Stimulated activated CD4-positive, alpha-beta T cell treated with anti-CD3 and anti-CD28 coated beads, Interleukin-2, amount 100 ng/mL, for 48 hours (primary cell): ENCODE data around the gene MRM1.

Experiments
- DNase-seq, 2 donors: peaks; one replicate each; pipeline ENCODE4 v3.0.0-alpha.2; 2020

Gene MRM1, protein sequence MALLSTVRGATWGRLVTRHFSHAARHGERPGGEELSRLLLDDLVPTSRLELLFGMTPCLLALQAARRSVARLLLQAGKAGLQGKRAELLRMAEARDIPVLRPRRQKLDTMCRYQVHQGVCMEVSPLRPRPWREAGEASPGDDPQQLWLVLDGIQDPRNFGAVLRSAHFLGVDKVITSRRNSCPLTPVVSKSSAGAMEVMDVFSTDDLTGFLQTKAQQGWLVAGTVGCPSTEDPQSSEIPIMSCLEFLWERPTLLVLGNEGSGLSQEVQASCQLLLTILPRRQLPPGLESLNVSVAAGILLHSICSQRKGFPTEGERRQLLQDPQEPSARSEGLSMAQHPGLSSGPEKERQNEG

DNA sequence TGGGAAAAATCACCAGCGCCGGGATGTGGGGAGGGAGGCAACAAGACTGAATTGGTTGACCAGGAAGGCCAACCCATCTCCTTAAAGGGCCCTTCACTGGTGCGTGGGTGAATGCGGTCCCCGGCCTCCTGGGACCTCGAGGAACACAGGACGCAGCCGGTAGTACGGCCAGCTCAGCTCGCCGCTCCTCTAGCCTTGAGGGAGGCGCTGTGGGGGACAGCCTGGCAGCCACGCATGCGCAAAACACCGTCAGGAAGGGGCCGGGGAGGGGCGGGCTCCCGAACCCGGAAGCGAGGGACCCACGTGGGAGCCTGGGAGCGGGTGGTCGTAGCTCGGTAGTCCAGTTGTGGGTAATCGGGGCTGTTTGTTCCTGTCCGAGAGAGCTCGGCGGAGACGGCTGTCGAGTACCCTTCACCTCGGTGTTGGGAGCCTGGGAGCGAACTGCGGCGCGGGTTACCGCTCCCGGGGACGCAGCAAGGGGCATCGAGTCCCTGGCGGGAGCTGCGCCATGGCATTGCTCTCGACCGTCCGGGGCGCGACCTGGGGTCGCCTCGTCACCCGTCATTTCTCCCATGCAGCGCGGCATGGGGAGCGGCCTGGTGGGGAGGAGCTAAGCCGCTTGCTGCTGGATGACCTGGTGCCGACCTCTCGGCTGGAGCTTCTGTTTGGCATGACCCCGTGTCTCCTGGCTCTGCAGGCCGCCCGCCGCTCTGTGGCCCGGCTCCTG, at the start of gene MRM1:
Gene MRM1, plus strand, starts transcription at position 281 of the 727 bp plus-strand sequence. Its CDS starts 228 bp downstream, at position 509.
- peak; percentile 88 to 90 for DNase-seq

DNA sequence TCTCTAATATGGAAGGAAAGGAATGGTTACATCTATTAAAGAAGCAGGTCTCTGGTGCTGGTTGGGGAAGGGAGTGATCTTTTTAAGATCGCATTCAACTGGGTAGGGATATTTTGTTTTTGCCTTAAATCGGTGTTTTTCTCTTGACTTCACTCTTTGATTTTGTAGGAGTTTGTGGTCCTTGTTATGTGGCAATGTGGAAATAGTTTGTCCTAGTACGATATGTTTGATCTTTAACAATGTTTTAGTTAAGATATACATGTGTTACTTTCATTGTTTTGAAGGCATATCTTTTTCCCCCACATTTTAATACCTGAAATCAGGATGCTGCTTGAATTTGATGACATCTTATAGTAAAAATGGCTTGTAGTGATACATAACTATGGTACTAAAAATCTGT, 47.9 kb upstream of the MRM1 start:
- DNase-seq: no peak

DNA sequence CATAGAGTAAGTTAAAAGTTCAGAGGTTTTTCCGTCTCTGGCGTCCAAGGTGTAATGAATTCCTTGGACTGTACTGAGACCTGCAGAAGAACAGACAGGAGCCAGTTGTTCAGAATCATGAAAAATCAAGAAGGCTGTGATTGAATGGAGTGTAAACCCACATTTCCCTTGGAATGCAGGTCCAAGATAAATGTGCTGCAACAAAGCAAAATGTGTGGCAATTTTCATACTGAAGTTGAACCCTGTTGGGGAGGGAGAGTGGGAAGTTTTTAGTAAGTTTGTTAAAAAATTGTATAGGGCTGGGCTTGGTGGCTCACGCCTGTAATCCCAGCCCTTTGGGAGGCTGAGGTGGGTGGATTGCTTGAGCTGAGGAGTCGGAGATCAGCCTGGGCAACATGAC, 35.3 kb upstream of the MRM1 start:
- DNase-seq: no peak

DNA sequence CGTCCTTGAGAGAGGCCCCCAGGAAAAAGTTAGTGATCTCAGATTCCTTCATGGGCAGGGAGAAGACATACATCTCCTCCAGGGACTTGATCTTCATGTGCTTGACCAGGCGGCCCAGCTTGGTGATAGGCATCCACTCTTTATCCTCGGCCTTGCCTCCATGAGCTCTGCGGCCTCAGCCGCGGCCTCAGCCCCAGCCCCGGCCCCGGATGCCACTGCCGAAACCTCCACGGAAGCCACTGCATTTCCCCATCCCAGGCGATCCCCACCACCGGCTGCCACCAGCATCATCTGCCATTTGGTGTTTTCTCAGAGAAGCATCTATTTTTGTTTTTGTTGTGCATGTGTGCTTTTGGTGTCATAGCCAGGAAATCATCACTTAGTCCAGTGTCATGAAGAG, 26.4 kb upstream of the MRM1 start:
- DNase-seq: no peak

DNA sequence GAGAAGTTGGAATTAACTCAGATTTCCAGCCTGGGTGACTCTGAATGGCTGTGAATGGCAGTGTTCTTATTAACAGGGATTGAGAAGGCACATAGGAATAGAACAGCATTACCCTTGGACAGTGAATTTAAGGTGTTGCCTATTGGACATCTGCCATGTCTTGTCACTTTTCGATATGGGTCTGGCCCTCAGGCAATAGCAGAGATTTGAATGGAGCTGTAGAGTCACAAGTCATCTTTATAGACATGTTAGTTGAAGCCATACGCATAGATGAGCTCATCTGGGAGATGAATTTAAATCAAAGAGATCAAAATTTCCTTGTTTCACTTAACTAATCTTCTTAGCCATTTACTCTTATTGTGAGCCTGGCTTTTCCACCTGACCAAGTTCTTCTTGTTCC, 24.6 kb upstream of the MRM1 start:
- DNase-seq: no peak

DNA sequence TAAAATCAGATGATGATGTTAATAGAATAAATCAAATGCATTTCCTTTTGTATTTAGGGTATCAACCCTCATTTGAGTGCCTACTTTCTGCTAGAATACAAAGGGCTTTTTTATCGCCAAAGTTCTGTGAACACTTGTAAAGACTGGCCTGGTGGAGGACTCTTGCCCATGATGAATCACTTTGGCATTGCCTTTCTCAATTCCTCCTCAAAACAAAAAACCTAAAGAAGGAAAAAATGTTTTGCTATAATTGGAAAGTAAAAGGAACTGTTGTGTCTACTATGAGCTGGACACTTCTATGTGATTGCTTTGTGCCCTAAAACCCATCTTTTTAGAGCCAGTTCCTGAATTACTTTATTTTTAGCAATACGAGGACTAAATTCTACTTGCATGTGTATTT, 22.7 kb upstream of the MRM1 start:
- no peak for DNase-seq

DNA sequence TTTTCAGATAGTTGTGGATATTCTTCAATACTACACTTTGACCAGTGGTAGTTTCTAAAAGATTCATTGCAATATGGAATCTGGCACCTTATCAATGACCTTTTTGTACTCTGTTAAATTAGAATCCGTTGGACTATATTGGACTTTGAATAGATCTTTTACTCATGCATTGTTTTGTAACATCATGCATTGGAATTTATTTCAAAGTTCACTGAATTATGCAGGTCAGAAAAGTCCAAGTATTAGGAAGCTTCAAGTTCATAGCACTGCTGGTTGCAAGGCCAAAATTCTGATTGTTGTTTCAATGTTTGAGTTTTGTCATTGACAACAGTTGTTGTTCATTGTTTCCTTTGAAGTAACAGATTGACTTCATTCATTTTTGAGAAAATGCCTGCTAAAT, 17.6 kb upstream of the MRM1 start:
- no peak for DNase-seq

DNA sequence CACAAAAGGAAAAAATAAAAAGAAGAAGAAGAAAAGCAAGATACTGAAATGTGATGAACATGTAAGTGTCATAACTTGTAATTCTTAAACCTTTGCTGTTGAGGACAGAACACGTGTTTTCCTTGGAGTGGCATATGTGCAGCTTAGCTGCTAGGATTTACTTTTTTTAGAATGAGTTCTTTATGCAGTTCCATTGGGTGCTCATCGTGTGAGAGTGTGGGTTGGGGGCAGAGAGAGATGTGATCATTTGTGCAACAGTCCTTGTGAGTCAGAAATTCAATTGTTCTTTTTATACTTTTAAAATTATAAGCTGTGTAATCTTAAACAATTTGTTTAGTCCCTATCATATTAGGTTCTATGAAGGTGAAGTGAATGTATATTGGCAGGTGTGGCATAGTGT, 15.2 kb upstream of the MRM1 start:
- DNase-seq: no peak

DNA sequence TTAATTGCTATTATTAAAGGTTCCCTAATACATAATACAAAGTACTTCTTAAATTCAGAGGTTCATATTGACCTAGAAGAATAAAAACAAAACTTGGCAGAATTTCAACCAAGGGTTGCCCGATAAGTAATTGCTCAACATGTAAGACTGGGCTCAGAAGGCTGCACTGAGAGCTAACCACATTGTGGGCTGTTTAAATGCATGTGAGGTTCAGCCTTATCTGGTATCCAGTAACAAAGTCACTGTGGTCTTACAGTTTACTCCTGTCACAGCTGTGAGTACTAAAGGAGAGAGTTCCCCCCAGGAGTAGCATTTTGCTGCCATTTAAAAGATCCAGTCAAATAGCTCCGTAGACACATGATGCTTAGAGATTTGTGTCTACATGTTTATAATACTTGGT, 11.3 kb upstream of the MRM1 start:
- DNase-seq: no peak

DNA sequence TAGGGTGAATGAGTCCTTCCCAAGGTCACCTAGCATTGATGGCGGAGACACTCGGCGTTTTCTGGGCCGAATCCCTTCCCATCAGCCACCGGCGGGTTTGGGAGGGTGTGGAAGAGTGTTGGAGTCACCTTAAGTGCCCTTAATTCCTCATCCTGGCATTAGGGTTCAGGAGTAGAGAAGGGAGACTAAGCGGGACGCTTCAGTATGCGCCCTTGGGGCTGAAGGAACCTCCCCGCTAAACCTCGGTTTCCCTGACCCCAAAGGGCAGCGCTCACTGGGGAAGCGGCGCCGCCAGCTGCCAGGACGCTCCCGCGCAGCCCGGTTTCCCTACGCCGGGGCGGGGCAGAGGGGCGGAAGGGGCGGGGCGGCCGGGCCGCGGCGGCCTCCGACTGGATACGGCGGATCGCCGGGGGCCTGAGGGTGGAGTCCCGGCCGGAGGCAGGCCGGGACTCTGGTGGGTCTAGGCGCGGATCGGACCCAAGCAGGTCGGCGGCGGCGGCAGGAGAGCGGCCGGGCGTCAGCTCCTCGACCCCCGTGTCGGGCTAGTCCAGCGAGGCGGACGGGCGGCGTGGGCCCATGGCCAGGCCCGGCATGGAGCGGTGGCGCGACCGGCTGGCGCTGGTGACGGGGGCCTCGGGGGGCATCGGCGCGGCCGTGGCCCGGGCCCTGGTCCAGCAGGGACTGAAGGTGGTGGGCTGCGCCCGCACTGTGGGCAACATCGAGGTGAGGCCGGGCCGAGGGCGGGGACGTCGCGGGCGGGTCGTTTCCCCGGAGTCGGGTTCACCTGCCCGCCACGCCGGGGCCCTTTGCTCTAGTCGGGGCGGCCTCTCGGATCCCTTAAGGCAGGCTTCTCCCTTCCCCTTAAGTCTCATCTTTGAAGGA, 9.7 kb upstream of the MRM1 start, which contains the start of gene DHRS11:
Gene DHRS11, plus strand, starts transcription at position 446 of the 882 bp plus-strand sequence. Its CDS starts 131 bp downstream, at position 577.
- peak; percentile 79 to 83 for DNase-seq

DNA sequence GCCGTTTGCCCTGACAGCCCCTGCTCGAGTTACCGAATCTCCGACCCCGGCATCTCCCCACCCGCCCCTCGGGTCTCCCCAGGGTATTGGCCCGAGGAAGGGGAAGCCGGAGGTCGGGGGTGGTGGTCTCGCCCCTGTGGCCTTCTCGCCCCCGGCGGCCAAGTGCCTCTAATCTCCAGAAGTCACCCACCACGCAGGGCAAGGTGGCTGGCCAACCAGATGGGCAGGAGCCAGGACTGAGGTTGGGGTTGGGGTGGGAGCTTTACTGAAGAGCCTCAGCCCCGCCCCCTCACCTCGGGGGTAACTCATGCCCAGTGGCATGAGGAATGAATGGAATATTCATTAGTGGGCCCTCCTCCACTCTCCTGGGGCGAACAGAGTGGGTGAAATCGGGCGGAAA, 9.1 kb upstream of the MRM1 start:
- DNase-seq: peak in 1 of 2 donors; percentile 6

DNA sequence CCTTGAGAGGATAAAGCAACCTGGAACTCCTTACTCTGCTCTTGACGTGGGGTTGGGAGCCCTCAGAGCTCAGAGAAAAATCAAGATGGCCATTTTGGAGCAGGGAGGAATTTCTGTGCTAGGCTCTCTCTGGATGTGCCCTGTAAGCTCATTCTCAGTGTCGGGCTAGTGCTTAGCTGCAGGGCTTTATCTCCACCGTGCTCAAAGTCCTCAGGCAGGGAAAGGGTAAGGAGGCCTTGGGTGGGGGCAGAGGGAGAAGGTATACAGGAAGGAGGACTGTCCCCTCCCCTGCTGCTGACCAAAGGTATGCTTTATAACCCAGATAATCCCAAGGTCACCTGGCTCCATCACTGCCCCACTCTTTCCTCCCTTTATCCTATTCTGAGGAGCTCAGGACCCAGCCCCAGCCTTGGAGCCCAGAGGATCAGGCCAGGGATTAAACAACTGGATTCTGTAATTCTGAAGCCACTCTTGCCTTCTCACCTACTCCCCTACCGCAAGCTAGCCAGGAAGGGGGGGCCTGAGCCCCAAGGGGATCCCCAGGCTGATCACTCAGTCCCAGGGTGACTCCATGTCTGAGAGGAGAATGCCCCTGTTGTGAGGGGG, 8.6 kb upstream of the MRM1 start:
- DNase-seq: no peak

DNA sequence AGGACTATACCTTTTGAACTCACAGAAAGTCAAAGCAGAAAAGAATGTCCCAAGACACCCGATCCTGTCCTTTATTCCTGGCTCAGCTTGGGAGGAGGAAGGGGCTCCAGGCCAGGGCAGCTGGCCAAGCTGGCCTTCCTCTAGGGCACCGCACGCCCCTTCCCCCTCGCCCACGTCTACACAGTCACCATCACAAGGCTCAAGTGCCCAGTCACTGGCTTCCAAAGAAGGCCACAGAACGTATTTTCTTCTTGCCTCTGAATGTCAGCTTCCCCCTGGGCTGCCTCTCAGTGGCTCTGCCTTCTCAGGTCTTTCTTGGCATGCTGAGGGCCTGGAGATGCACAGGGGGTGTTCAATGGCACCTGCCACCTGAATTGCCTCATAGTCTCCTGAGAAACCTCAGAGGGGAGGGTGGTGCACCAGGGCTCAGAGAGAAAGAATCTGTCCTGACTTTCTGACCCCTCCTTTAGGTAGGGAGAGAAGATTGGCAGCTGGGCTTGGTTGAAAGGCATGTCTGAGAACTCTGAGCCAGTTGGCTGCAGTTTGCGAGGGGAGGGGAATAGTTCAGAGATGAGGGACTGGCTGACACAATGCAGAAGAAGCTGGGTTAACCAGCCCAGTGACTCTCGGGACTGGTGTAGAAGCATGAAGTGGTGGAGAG, 7.6 kb upstream of the MRM1 start:
- no peak for DNase-seq

DNA sequence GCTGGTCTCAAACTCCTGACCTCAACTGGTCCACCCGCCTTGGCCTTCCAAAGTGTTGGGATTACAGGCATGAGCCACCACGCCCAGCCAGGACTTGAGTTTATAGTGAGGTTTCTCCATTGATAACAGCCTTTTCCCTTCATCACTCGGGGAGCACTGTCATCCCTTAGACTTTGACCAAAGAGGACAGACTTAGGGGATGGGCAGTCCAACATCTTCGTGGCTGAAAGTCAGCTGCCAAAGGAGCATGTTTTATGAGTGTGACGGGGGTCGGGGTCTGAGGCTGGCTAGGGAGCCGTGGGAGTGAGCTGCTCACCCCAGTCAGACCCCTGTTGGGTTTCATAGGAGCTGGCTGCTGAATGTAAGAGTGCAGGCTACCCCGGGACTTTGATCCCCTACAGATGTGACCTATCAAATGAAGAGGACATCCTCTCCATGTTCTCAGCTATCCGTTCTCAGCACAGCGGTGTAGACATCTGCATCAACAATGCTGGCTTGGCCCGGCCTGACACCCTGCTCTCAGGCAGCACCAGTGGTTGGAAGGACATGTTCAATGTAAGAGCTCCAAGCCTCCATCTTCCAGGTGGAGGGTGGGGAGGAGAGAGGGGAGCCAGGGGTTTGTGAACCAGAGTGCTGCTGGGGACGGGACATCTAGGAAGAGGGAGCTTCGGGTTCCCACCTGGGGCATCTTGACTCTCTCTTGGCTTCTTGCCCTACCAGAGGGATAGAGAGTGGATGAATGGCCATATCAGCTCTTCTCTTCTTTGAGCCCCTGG, 6.6 kb upstream of the MRM1 start:
- DNase-seq: no peak

DNA sequence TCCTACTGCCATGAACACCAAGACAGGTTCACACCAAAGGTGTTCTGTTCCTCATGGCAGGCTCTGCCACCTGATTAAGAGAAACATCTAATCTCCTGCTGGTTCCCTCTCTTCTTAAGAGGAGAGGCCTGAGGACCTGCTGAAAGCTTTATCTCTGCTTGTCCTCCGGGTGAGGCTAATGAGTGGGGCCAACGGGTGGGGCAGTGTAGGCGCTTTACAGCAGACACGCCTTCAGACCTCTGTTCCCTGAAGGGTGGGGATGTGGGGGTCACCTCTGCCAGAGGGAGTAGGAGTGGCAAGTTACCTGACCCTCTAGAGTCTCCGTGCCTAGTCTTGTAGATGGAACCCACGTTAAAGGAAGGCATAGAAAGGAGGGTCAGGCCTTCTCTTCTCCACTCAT, 4.2 kb upstream of the MRM1 start:
- no peak for DNase-seq

DNA sequence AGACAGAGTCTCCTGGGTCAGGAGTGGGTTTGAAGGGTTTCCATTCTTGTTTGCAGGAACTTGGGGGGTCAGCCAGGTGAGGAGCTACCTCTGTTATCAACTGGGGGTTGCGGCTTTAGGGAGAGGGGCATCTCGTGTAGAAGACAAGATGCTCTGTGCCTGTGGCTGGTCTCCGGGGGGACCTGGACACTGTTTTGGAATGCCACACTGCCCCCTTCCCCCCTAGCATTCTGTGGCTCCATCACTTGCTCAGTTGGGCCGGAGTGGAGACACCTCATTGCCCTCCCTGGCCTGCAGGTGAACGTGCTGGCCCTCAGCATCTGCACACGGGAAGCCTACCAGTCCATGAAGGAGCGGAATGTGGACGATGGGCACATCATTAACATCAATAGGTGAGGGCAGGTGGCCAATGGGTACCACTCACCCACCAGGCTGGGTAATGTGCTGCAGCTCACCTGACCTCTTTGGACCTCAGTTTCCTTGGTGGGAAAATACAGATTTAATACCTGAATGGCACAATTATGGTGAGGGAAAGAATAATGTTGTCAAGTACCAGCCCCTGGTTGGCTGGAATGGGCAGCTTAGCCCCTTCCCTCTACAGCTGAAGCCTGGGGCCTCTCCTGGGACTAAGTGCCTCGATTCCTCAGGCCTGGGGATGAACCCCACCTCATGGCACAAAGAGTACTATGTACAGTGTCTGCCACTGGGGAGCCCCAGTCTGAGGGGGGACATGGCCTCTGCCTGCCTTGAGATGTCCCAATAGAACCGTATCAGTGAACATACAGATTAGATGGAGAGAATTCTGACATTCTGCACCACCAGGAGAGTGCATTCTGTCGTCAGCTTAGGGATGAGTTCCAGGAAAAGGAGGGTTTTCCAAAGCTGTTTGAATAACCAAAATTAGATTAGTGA, 3.3 kb upstream of the MRM1 start:
- no peak for DNase-seq

DNA sequence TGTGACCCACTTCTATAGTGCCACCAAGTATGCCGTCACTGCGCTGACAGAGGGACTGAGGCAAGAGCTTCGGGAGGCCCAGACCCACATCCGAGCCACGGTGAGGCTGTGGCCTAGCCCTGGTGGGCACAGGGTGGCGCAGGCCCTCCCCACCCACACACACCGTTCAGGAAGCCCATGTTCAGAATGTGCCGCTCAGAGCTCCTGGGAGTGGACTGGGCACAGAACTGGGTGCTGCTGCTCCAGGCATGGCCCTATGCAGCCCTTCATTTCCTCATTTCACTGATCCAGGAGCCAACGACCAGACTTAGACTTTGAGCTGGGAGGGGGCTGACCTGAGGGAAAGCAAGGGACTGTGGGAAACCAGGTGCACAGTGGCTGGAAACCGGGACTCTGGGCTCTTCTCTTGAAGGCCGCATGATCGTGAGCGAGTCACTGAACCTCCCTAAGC, 2.4 kb upstream of the MRM1 start:
- no peak for DNase-seq

DNA sequence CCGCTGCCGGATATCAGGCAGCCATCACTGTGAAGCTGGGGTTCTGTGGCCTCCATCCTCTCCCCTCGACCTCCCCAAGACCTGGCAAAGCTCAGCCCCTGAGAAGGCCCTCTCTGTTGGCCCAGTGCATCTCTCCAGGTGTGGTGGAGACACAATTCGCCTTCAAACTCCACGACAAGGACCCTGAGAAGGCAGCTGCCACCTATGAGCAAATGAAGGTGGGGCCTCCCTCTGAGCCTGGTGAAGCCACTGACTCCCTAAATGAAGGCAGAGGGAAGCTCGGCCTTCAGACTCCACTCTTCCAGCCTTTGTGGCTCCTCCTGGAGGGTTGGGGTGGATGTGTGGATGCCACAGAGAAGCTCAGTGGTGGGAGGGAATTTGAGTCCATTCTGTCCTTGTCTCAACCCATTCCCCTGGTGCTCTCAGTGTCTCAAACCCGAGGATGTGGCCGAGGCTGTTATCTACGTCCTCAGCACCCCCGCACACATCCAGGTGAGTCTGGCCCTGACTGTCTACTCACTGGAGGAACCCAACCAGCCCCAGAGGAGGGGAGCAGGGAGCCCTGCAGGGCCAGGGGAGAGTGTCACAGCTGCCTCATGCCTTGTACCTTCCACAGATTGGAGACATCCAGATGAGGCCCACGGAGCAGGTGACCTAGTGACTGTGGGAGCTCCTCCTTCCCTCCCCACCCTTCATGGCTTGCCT, 1.7 kb upstream of the MRM1 start:
- no peak for DNase-seq

DNA sequence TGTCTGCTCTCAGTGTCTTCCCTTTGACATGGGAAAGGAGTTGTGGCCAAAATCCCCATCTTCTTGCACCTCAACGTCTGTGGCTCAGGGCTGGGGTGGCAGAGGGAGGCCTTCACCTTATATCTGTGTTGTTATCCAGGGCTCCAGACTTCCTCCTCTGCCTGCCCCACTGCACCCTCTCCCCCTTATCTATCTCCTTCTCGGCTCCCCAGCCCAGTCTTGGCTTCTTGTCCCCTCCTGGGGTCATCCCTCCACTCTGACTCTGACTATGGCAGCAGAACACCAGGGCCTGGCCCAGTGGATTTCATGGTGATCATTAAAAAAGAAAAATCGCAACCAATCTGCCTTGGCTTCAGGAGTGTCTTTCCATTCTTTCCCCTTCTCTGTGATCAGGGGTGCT, 918 bp upstream of the MRM1 start:
- DNase-seq: no peak

DNA sequence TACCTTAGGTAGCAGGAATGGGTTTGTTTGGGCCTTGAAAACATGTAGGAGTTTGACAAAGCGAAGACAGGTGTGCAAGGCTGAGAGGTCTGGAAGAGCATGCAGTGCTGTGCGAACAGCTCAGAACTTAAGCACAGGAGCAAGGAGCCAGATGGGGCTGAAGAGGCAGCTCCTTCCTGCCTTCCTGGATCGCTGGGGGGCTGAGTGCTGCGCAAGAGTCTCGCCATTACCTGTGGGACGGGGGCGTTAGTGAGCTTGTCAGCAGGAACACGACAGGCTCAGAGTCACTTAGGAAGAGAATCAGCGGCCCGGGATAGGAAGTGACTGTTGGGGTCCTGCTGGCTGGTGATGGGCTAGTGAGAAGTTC, 464 bp upstream of the MRM1 start:
- DNase-seq: no peak
